Activated naive CD8-positive, alpha-beta T cell treated with anti-CD3 and anti-CD28 coated beads for 36 hours (primary cell): ENCODE results near the gene BAZ2B. TPM values are rescaled to one million over a fixed set of nuclear protein-coding genes. Genes with fewer than 3 reads are reported as not detected.

Source experiments
- DNase-seq: peaks from one replicate; pipeline ENCODE4 v3.0.0; 2021
- H3K27ac Mint-ChIP-seq: one replicate; pipeline ENCODE4 v1.8.0; 2022; ENCODE audit warnings: mild to moderate bottlenecking, moderate library complexity, mixed read lengths
- H3K27me3 Mint-ChIP-seq: one replicate; pipeline ENCODE4 v1.8.0; 2022; ENCODE audit warnings: mild to moderate bottlenecking, mixed read lengths
- H3K36me3 Mint-ChIP-seq: one replicate; pipeline ENCODE4 v1.8.0; 2021; ENCODE audit warnings: mild to moderate bottlenecking, mixed read lengths
- H3K4me1 Mint-ChIP-seq: one replicate; pipeline ENCODE4 v1.8.0; 2021; ENCODE audit warnings: mixed read lengths
- H3K4me3 Mint-ChIP-seq: one replicate; pipeline ENCODE4 v1.8.0; 2022; ENCODE audit warnings: mild to moderate bottlenecking, moderate library complexity, mixed read lengths
- H3K9me3 Mint-ChIP-seq: one replicate; pipeline ENCODE4 v1.8.0; 2022; ENCODE audit warnings: mixed read lengths
- total RNA-seq, 2 experiments: library from RNA; stranded (reverse); gene quantifications; one replicate each; pipeline ENCODE4 v1.2.3, GENCODE V29; 2021

BAZ2B gene
- total RNA-seq, 2 experiments from 2014 or later, result 8.3 TPM

- no peak overlapping the region for H3K4me3 Mint-ChIP-seq
- H3K9me3 Mint-ChIP-seq, result peaks cover under 1% of the 10 kb centered on the region
- no peaks in the 10 kb centered on the region for H3K4me1 Mint-ChIP-seq
- no peak for DNase-seq
- no peak overlapping the region for H3K27ac Mint-ChIP-seq
- no peaks in the 10 kb centered on the region for H3K27me3 Mint-ChIP-seq
- H3K36me3 Mint-ChIP-seq, result peaks cover 2% of the 10 kb centered on the region
Measured at GRCh38 chr2:159298967-159299366, 317.4 kb downstream of the BAZ2B start.

- Mint-ChIP-seq H3K4me1 (no peaks in the 10 kb centered on the region), H3K36me3 (no peaks in the 10 kb centered on the region), H3K27ac (no peak overlapping the region), H3K4me3 (no peak overlapping the region), H3K27me3 (no peaks in the 10 kb centered on the region), H3K9me3 (no peaks in the 10 kb centered on the region)
- DNase-seq, result no peak
Measured at GRCh38 chr2:159297042-159297707, 319.2 kb downstream of the BAZ2B start.

- Mint-ChIP-seq H3K4me1 (peaks cover 13% of the 10 kb centered on the region), H3K27ac (no peak overlapping the region), H3K36me3 (peaks cover 2% of the 10 kb centered on the region), H3K9me3 (no peaks in the 10 kb centered on the region), H3K27me3 (no peaks in the 10 kb centered on the region), H3K4me3 (no peak overlapping the region)
- no peak for DNase-seq
Measured at GRCh38 chr2:159292157-159292556, 324.2 kb downstream of the BAZ2B start.

- Mint-ChIP-seq H3K4me3 (peak overlapping the region; percentile 32), H3K9me3 (no peaks in the 10 kb centered on the region), H3K4me1 (peaks cover 20% of the 10 kb centered on the region), H3K27me3 (no peaks in the 10 kb centered on the region), H3K36me3 (peaks cover 2% of the 10 kb centered on the region), H3K27ac (peak overlapping the region; percentile 88)
- peak; percentile 41 for DNase-seq
Measured at GRCh38 chr2:159290289-159290907, 325.9 kb downstream of the BAZ2B start.

- no peaks in the 10 kb centered on the region for H3K9me3 Mint-ChIP-seq
- no peaks in the 10 kb centered on the region for H3K27me3 Mint-ChIP-seq
- no peak overlapping the region for H3K27ac Mint-ChIP-seq
- no peak overlapping the region for H3K4me3 Mint-ChIP-seq
- peaks cover 3% of the 10 kb centered on the region for H3K36me3 Mint-ChIP-seq
- DNase-seq, result no peak
- peaks cover 29% of the 10 kb centered on the region for H3K4me1 Mint-ChIP-seq
Measured at GRCh38 chr2:159287733-159288132, 328.6 kb downstream of the BAZ2B start.

- peaks cover 5% of the 10 kb centered on the region for H3K36me3 Mint-ChIP-seq
- no peaks in the 10 kb centered on the region for H3K9me3 Mint-ChIP-seq
- peak; percentile 97 for DNase-seq
- peak overlapping the region; percentile 83 for H3K4me3 Mint-ChIP-seq
- H3K4me1 Mint-ChIP-seq, result peaks cover 29% of the 10 kb centered on the region
- H3K27me3 Mint-ChIP-seq, result no peaks in the 10 kb centered on the region
- peak overlapping the region; percentile 86 for H3K27ac Mint-ChIP-seq
Measured at GRCh38 chr2:159286709-159287441, 329.5 kb downstream of the BAZ2B start.

- H3K27me3 Mint-ChIP-seq, result no peaks in the 10 kb centered on the region
- no peaks in the 10 kb centered on the region for H3K9me3 Mint-ChIP-seq
- H3K27ac Mint-ChIP-seq, result peak within 1 kb of the TSS; percentile 86
- peak; percentile 25 for DNase-seq
- peaks cover 5% of the 10 kb centered on the region for H3K36me3 Mint-ChIP-seq
- H3K4me3 Mint-ChIP-seq, result peak within 1 kb of the TSS; percentile 83
- H3K4me1 Mint-ChIP-seq, result peaks cover 29% of the 10 kb centered on the region
Measured at GRCh38 chr2:159285929-159286708, 330.2 kb downstream of the BAZ2B start, which contains the start of gene WDSUB1. Gene WDSUB1, minus strand, starts transcription at chr2:159286703. Its CDS starts 3,634 bp downstream, at chr2:159283069.

- Mint-ChIP-seq H3K27me3 (no peaks in the 10 kb centered on the region), H3K4me1 (peaks cover 24% of the 10 kb centered on the region), H3K4me3 (peak overlapping the region; percentile 82), H3K36me3 (peaks cover 5% of the 10 kb centered on the region), H3K27ac (no peak overlapping the region), H3K9me3 (no peaks in the 10 kb centered on the region)
- no peak for DNase-seq
Measured at GRCh38 chr2:159285433-159285832, 330.9 kb downstream of the BAZ2B start.

- no peaks in the 10 kb centered on the region for H3K9me3 Mint-ChIP-seq
- no peak overlapping the region for H3K27ac Mint-ChIP-seq
- peaks cover 20% of the 10 kb centered on the region for H3K4me1 Mint-ChIP-seq
- no peaks in the 10 kb centered on the region for H3K27me3 Mint-ChIP-seq
- H3K36me3 Mint-ChIP-seq, result peaks cover 5% of the 10 kb centered on the region
- no peak for DNase-seq
- H3K4me3 Mint-ChIP-seq, result no peak overlapping the region
Measured at GRCh38 chr2:159283529-159283928, 332.8 kb downstream of the BAZ2B start.

- no peak overlapping the region for H3K27ac Mint-ChIP-seq
- H3K9me3 Mint-ChIP-seq, result no peaks in the 10 kb centered on the region
- peaks cover 15% of the 10 kb centered on the region for H3K4me1 Mint-ChIP-seq
- no peak for DNase-seq
- H3K4me3 Mint-ChIP-seq, result no peak overlapping the region
- H3K27me3 Mint-ChIP-seq, result no peaks in the 10 kb centered on the region
- peaks cover 3% of the 10 kb centered on the region for H3K36me3 Mint-ChIP-seq
Measured at GRCh38 chr2:159281002-159281401, 335.3 kb downstream of the BAZ2B start.

- DNase-seq, result no peak
- Mint-ChIP-seq H3K27ac (no peak overlapping the region), H3K27me3 (no peaks in the 10 kb centered on the region), H3K9me3 (no peaks in the 10 kb centered on the region), H3K4me3 (no peak overlapping the region), H3K4me1 (peaks cover 8% of the 10 kb centered on the region), H3K36me3 (peaks cover 8% of the 10 kb centered on the region)
Measured at GRCh38 chr2:159279700-159280099, 336.6 kb downstream of the BAZ2B start.

- Mint-ChIP-seq H3K27ac (no peak overlapping the region), H3K9me3 (no peaks in the 10 kb centered on the region), H3K27me3 (no peaks in the 10 kb centered on the region), H3K4me1 (peaks cover 4% of the 10 kb centered on the region), H3K4me3 (no peak overlapping the region), H3K36me3 (peaks cover 24% of the 10 kb centered on the region)
- no peak for DNase-seq
Measured at GRCh38 chr2:159275111-159275510, 341.2 kb downstream of the BAZ2B start.

GRCh38 chr2:159272156-159272555, 344.2 kb downstream of the BAZ2B start:
- Mint-ChIP-seq H3K36me3 (peaks cover 34% of the 10 kb centered on the region), H3K27ac (no peak overlapping the region), H3K4me3 (no peak overlapping the region), H3K27me3 (no peaks in the 10 kb centered on the region), H3K4me1 (peaks cover 4% of the 10 kb centered on the region), H3K9me3 (no peaks in the 10 kb centered on the region)
- no peak for DNase-seq

- Mint-ChIP-seq H3K27me3 (no peaks in the 10 kb centered on the region), H3K27ac (no peak overlapping the region), H3K4me1 (peaks cover 4% of the 10 kb centered on the region), H3K9me3 (no peaks in the 10 kb centered on the region), H3K36me3 (peaks cover 38% of the 10 kb centered on the region), H3K4me3 (no peak overlapping the region)
- DNase-seq, result no peak
Measured at GRCh38 chr2:159270744-159271379, 345.5 kb downstream of the BAZ2B start.
